A673 (cell line): ENCODE measurements around the gene HAUS6.

Experiments
- CTCF ChIP-seq: fragments of 300-800, 200-600 bp; sonication (generic); conservative IDR thresholded peaks from 2 replicates; pipeline ENCODE4 v1.5.1; 2017; ENCODE audit warnings: low read depth, mild to moderate bottlenecking, antibody characterized with exemption, low read length, moderate library complexity, mixed read lengths
- EZH2 ChIP-seq: fragments of 200-600 bp; sonication (generic); IDR thresholded peaks from 2 replicates; pipeline ENCODE4 v1.6.1; 2017; ENCODE audit warnings: borderline replicate concordance, low read depth, mild to moderate bottlenecking, mixed read lengths, antibody characterized with exemption, low read length; ENCODE audit not compliant: poor library complexity, severe bottlenecking

DNA sequence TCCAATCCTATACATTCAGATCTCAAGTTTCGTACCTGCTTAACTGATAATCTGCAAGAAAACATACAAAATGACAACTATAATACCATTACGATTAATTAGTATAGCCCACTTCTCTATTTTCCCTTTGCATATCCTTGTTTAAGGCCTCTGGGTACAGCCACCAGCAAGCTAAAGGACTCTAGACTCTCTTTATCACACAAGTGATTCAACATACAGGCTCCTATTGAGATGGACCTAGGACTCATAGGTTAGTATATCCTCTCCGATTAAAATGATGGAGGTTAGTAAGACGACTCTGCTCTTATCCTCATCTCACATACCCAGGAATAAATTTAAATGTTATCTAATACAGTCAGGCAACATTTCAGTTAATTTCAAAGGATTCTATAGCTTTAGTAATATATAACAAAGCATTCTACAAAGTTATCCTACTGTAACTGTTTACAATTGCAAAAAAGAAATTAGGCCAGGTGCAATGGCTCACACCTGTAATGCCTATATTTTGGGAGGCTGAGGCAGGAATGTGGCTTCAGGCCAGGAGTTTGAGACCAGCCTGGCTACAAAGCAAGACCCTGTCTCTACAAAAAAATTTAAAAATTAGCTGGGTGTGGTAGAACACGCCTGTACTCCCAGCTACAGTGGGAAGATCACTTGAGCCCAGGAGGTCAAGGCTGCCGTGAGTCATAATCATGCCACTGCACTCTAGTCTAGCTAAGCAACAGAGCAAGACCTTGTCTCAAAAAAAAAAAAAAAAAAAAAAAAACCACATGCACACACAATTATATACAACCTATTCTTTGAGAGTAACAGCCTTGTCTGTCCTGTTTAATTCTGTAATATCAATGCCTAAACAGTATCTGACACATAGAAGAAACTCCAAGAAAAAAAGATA lies 15.4 kb downstream of the HAUS6 start:
- TF ChIP-seq CTCF: no peak
- no peak for TF ChIP-seq EZH2
